Activated B cell treated with CpG ODN at 0.5 μM for 24 hours (primary cell): ENCODE measurements around the gene ACAA1. TPM values are rescaled to one million over a fixed set of nuclear protein-coding genes. Genes with fewer than 3 reads are reported as not detected.

Experiments used
- ATAC-seq: fragments of 200-7000 bp; cut with Tn5 transposase; one replicate; pipeline ENCODE4 v1.10.0; 2021; ENCODE audit warnings: low read depth, mild to moderate bottlenecking, moderate library complexity
- CTCF ChIA-PET: fragments of 350-600 bp; sonication (Branson Sonifier 250); formaldehyde crosslinking; loops from one replicate; lab custom pipeline; 2021; ENCODE audit warnings: antibody characterized with exemption; lab: Charles Lee
- POLR2A ChIA-PET: fragments of 350-600 bp; sonication (Branson Sonifier 250); formaldehyde crosslinking; loops from one replicate; lab custom pipeline; 2021; ENCODE audit warnings: antibody characterized with exemption; lab: Charles Lee
- DNase-seq: peaks from one replicate; pipeline ENCODE4 v3.0.0; 2022
- H3K27ac Mint-ChIP-seq: one replicate; pipeline ENCODE4 v1.8.0; 2020; ENCODE audit warnings: mixed read lengths
- H3K27me3 Mint-ChIP-seq: one replicate; pipeline ENCODE4 v1.8.0; 2021; ENCODE audit warnings: mixed read lengths
- H3K36me3 Mint-ChIP-seq: one replicate; pipeline ENCODE4 v1.8.0; 2021; ENCODE audit warnings: low read depth, mixed read lengths
- H3K4me1 Mint-ChIP-seq: one replicate; pipeline ENCODE4 v1.8.0; 2021; ENCODE audit warnings: mixed read lengths
- H3K4me3 Mint-ChIP-seq: one replicate; pipeline ENCODE4 v1.8.0; 2020; ENCODE audit warnings: mild to moderate bottlenecking, mixed read lengths
- H3K9me3 Mint-ChIP-seq: one replicate; pipeline ENCODE4 v1.8.0; 2020; ENCODE audit warnings: mixed read lengths
- CTCF ChIP-seq: fragments of 200-600 bp; IDR thresholded peaks from one replicate; pipeline ENCODE4 v1.8.0; 2022; ENCODE audit warnings: antibody characterized with exemption, mild to moderate bottlenecking
- intact Hi-C: fragments of 100-400 bp; cut with micrococcal nuclease; formaldehyde crosslinking; loops from one replicate; pipeline ENCODE4 v1.15.1; 2024
- total RNA-seq: library from RNA; stranded (reverse); gene quantifications from 2 replicates; pipeline ENCODE4 v1.2.3, GENCODE V29; 2022

Gene ACAA1
- total RNA-seq, 1 donor from 2014 or later = 78.1 TPM

GRCh38 chr3:38112378-38112761, 24.6 kb downstream of the ACAA1 start:
- no peaks in the 10 kb centered on the region for H3K9me3 Mint-ChIP-seq
- TF ChIP-seq CTCF = no peak
- ChIA-PET CTCF (no interaction called here), POLR2A (no interaction called here)
- ATAC-seq = no peak
- H3K4me3 Mint-ChIP-seq = no peak overlapping the region
- peak; percentile 7 for DNase-seq
- peaks cover 14% of the 10 kb centered on the region for H3K4me1 Mint-ChIP-seq
- no peak overlapping the region for H3K27ac Mint-ChIP-seq
- H3K36me3 Mint-ChIP-seq = no peaks in the 10 kb centered on the region
- peaks cover 5% of the 10 kb centered on the region for H3K27me3 Mint-ChIP-seq
- intact Hi-C loops = no loop called here

- CTCF ChIA-PET = no interaction called here
- Mint-ChIP-seq H3K9me3 (no peaks in the 10 kb centered on the region), H3K4me1 (peaks cover 14% of the 10 kb centered on the region), H3K27ac (no peak overlapping the region), H3K36me3 (no peaks in the 10 kb centered on the region), H3K4me3 (no peak overlapping the region), H3K27me3 (peaks cover 5% of the 10 kb centered on the region)
- TF ChIP-seq CTCF = no peak
- DNase-seq (peak; percentile 8), ATAC-seq (no peak)
- POLR2A ChIA-PET = no interaction called here
- intact Hi-C loops = no loop called here
Observed at GRCh38 chr3:38111696-38112377, 25.1 kb downstream of the ACAA1 start.

DNA sequence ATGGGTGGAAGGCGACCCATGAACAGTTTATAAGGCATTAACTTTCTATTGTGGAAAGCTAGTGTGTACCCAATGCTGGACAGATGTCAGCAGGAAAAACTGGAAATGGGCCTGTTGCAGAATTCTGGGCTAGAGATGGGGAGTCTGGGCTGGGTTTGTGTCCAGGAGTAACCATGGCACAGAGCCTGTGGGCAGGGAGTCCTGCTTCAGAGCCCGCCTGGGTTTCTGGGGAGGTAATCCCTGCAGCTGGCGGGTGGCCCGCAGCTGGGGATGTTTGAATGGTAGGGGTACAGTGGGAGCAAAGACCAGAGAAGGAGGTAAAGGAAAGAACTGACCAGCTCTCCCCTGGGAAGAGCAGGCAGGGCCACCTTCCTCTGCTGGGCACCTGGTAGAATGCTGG, 25.7 kb downstream of the ACAA1 start:
- H3K4me1 Mint-ChIP-seq = peaks cover 14% of the 10 kb centered on the region
- no peak overlapping the region for H3K4me3 Mint-ChIP-seq
- peaks cover 5% of the 10 kb centered on the region for H3K27me3 Mint-ChIP-seq
- ChIA-PET CTCF (no interaction called here), POLR2A (no interaction called here)
- no peak for ATAC-seq
- DNase-seq = no peak
- no peaks in the 10 kb centered on the region for H3K36me3 Mint-ChIP-seq
- H3K27ac Mint-ChIP-seq = no peak overlapping the region
- H3K9me3 Mint-ChIP-seq = no peaks in the 10 kb centered on the region
- TF ChIP-seq CTCF = no peak
- intact Hi-C loops = no loop called here

- DNase-seq = no peak
- intact Hi-C loops = no loop called here
- Mint-ChIP-seq H3K27ac (no peak overlapping the region), H3K4me3 (no peak overlapping the region), H3K9me3 (peaks cover 3% of the 10 kb centered on the region), H3K4me1 (peaks cover 8% of the 10 kb centered on the region), H3K36me3 (no peaks in the 10 kb centered on the region), H3K27me3 (peaks cover 7% of the 10 kb centered on the region)
- TF ChIP-seq CTCF = no peak
- ATAC-seq = no peak
- CTCF ChIA-PET = no interaction called here
- POLR2A ChIA-PET = no interaction called here
Observed at GRCh38 chr3:38110314-38111050, 26.4 kb downstream of the ACAA1 start.

- ATAC-seq (no peak), DNase-seq (peak; percentile 4)
- Mint-ChIP-seq H3K4me1 (peaks cover under 1% of the 10 kb centered on the region), H3K27ac (no peak overlapping the region), H3K4me3 (no peak overlapping the region), H3K27me3 (peaks cover 7% of the 10 kb centered on the region), H3K36me3 (no peaks in the 10 kb centered on the region), H3K9me3 (peaks cover 8% of the 10 kb centered on the region)
- intact Hi-C loops = no loop called here
- no peak for TF ChIP-seq CTCF
- ChIA-PET POLR2A (no interaction called here), CTCF (no interaction called here)
Observed at GRCh38 chr3:38109580-38110313, 27.2 kb downstream of the ACAA1 start.
